Omental fat pad (tissue), 4 donors: ENCODE results near the gene EPHA1. TPM values are rescaled to one million over a fixed set of nuclear protein-coding genes. Genes with fewer than 3 reads are reported as not detected.
A peak's percentile ranks its signal among the peaks of the same experiment; 100 is the strongest.

Experiments used
- ATAC-seq: fragments of 150-250 bp; one replicate; pipeline ENCODE4 v1.9.1; 2016; ENCODE audit warnings: mild to moderate bottlenecking, moderate library complexity; ENCODE audit not compliant: low FRiP score
- DNase-seq: peaks from one replicate; pipeline ENCODE4 v3.0.0-alpha.2; 2019; ENCODE audit warnings: low spot score
- total RNA-seq, 4 donors: library from RNA; depleted of rRNA; stranded (reverse); fragments of >200 nt; gene quantifications; one replicate each; pipeline ENCODE4 v1.1.0, GENCODE V29; 2016
- TF ChIP-seq, protein P1 (sequence below), 3 donors: fragments of 450-650 bp; IDR thresholded peaks; one replicate each; pipeline ENCODE4 v1.5.1; 2016 to 2017; ENCODE audit warnings: antibody characterized with exemption in 3 of 3, mild to moderate bottlenecking in 3 of 3, moderate library complexity in 2 of 3

EPHA1 gene
- total RNA-seq, 4 donors from 2014 or later, result 0.13 to 0.46 TPM; not detected in 2

DNA sequence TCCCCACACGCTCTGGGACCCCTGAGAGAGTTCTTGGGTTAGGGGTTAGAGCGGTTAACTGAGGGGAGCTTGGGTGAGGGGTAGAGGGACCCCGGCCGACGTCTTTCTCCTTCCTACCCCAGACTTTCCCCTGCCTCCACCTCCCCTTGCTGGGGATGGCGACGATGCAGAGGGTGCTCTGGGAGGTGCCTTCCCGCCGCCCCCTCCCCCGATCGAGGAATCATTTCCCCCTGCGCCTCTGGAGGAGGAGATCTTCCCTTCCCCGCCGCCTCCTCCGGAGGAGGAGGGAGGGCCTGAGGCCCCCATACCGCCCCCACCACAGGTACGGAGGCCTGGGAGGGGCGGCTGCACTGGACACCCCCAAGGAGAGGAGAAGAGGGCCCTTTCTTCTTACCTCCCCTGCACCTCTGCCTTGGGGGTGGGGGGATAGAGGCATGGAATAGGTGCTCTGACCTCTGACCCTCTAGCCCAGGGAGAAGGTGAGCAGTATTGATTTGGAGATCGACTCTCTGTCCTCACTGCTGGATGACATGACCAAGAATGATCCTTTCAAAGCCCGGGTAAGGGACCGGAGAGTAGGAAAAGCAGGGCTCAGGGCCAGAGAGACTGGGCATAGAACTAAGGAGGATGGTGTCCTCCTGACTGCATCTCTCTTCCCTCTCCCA is 26.4 kb downstream of the EPHA1 start:
- no peak for ATAC-seq
- TF ChIP-seq, protein P1, sequence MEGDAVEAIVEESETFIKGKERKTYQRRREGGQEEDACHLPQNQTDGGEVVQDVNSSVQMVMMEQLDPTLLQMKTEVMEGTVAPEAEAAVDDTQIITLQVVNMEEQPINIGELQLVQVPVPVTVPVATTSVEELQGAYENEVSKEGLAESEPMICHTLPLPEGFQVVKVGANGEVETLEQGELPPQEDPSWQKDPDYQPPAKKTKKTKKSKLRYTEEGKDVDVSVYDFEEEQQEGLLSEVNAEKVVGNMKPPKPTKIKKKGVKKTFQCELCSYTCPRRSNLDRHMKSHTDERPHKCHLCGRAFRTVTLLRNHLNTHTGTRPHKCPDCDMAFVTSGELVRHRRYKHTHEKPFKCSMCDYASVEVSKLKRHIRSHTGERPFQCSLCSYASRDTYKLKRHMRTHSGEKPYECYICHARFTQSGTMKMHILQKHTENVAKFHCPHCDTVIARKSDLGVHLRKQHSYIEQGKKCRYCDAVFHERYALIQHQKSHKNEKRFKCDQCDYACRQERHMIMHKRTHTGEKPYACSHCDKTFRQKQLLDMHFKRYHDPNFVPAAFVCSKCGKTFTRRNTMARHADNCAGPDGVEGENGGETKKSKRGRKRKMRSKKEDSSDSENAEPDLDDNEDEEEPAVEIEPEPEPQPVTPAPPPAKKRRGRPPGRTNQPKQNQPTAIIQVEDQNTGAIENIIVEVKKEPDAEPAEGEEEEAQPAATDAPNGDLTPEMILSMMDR (IDR thresholded peaks at IDR 0.05), result no peak
- DNase-seq, result no peak

DNA sequence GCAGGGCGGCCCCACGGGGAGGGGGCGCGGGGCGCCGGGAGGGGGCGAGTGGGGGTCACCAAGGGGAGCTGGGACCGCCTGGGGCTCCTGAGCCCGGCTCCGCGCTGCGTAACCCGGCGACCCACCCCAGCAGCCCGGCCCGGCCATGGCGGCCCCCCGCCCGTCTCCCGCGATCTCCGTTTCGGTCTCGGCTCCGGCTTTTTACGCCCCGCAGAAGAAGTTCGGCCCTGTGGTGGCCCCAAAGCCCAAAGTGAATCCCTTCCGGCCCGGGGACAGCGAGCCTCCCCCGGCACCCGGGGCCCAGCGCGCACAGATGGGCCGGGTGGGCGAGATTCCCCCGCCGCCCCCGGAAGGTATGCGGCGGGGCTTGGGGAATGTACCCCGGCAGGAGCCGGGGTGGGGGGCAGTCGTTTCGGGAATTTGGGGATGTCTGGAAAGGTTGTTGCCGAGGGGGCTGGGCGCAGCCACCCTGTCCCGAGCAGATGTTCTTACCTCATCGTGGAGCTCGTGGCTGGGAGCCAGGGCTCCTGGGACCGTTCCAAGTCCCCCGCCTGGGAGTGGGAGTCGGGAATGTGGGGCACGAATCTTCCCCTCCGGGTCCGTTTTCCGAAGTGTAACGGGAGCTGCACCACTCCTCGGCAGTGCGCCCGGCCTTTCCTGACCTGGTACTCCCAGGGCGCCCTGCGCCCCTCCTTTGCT is 27.1 kb downstream of the EPHA1 start:
- ATAC-seq (peak; percentile 6), DNase-seq (peak; percentile 80)
- TF ChIP-seq, protein P1 (IDR thresholded peaks at IDR 0.05), result no peak

DNA sequence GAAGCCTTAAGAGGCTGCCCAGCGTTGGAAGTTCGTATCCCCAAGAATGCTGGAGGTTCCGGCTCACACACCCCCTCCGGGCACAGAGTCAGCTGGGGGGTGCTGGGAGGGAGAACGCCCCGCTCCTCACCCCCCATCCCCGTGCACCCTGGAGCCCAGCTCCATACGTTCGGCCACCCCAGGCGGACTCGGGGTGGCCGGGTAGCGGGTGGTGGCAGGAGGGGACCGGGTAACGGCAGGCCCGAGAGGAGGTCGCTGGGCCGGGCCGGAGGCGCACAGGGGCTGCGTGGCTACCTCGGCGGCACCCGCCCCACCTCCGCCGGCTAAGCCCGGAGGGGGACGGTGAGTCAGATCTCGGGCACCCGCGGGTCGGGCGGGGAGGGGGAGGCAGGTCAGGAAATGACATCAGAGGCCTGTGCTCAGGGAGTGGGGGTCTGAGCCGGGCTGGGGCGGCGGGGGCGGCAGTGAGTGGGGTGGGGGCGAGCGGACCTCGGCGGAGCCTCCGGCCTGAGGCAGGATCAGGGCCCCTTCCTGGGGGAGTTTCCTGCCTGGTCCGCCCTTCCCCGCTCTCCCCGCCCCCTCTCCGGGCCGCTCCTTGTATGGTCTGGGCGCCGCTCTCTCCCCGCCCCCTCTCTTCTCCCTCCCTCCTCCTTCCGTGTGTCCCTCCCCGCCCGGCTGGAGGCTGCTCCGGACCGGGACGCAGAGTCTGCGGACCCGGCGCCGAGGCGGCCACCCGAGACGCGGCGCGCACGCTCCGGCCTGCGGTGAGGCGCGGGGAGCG is 27.8 kb downstream of the EPHA1 start, which contains the start of gene ZYX:
TSS of gene ZYX (plus strand) at position 700 of the 781 bp plus-strand sequence. CDS start 227 bp downstream, outside the sequence.
- TF ChIP-seq, protein P1 (IDR thresholded peaks at IDR 0.05), result no peak
- DNase-seq (peak; percentile 82), ATAC-seq (peak; percentile 84)

DNA sequence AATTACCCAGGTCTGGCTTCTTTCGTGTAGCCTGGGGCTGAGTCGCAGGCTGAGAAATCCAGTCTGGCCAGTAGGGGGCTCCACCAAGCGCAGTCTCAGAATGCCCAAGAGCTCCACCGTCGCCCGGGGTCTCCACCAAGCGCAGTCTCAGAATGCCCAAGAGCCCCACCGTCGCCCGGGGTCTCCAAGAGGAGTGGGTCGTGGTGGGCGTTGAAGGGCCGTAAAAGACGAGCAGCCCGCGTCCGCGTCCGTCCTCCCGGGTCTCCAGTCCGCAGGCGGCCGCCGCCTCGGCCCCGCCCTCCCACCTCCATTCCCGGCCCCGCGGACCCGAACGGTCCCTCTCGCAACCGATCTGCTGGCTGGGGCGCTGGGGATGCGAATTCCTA is 28.4 kb downstream of the EPHA1 start:
- peak; percentile 87 for DNase-seq
- TF ChIP-seq, protein P1 (IDR thresholded peaks at IDR 0.05), result peak in 2 of 3 donors; percentile 11 to 57
- peak; percentile 58 for ATAC-seq

DNA sequence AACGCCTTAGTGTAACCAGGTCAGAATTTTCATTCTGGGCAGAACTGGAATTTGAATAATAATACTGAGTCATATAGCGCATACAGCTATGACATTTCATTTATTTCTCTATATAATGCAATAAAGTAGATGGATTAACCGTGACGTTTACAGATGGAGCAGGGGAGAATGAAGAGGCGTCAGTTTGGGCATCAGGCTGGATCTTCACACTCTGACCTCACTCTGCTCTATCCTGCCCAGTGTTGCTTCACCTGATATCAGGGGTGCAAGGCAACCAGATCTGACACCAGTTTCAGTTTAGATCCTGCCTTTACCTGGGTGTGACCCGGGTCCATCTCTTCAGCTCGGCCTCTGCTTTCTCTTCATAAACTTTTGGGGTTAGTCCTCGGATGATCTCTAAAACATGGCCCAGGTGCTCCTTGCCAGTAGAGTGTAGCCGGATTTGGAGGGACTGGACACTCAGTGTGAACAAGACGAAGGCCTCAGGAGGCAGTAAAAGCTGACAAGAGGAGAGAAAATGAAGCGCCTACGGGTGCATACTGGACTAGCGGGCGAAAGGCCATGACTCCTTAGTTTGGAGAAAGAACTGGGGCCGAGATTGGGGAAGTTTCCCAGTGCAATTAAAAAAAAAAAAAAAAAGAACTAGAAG is 28.9 kb downstream of the EPHA1 start:
- TF ChIP-seq, protein P1 (IDR thresholded peaks at IDR 0.05), result no peak
- ATAC-seq (no peak), DNase-seq (no peak)

DNA sequence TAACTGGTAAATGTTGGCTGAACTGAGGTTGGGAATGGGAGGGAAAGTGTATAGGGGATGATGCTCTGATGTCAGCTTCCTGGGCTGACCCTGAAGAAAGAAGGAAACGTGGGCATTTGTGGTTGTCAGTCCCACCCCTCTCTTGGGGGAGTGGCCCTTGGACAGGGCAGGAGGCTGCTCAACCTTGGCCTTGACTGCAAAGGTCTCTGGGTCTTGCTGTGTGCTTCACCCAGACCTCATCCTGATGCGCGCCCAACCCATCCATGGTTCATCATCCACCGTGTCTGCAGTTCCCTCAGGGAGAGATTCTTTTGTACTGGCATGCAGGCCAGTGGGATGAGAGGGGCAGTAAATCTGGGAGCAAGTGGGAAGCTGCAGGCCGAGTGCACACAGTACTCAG is 32.3 kb downstream of the EPHA1 start:
- no peak for DNase-seq
- ATAC-seq, result no peak
- TF ChIP-seq, protein P1 (IDR thresholded peaks at IDR 0.05), result no peak
